NT2/D1 (cell line): ENCODE data around the gene NUDCD2.

ENCODE experiments used
- SUZ12 ChIP-seq: IDR thresholded peaks from 2 replicates; pipeline ENCODE4 v1.6.1; 2011; ENCODE audit not compliant: insufficient read length, insufficient read depth; ENCODE audit errors: extremely low read depth
- ZNF274 ChIP-seq: IDR thresholded peaks from 2 replicates; pipeline ENCODE4 v1.6.1; 2011; ENCODE audit warnings: mild to moderate bottlenecking, low read depth, low read length

DNA sequence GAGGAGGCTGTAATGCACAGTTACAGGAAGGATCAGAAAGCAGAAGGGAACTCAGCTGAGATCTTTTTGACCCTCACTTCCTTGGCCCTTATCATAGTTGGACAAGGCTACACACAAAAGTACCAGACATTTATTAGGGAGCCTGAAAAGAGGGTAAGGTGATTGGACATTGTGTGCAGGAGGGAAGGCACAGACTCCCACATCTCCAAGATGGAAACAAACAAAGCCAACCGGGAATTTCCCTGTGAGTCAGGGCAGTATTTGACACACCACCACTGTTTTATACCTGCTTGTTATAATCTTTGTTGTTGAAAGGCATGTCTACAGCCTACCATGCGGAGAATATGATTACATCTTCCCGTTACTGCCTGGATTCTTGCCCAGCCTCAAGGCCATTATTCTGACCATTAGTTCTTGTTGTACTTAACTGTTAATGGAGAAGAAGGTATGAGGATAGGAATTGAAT lies 25.5 kb downstream of the NUDCD2 start:
- no peak for TF ChIP-seq SUZ12
- TF ChIP-seq ZNF274, result no peak
